GDM1 (cell line): Measurements from ENCODE around the gene FAM98A.
A peak's percentile ranks its signal among the peaks of the same experiment; 100 is the strongest.

Experiments used
- DNase-seq: peaks from one replicate; lab custom pipeline; 2025; lab: John Stamatoyannopoulos, UW

FAM98A gene

DNA sequence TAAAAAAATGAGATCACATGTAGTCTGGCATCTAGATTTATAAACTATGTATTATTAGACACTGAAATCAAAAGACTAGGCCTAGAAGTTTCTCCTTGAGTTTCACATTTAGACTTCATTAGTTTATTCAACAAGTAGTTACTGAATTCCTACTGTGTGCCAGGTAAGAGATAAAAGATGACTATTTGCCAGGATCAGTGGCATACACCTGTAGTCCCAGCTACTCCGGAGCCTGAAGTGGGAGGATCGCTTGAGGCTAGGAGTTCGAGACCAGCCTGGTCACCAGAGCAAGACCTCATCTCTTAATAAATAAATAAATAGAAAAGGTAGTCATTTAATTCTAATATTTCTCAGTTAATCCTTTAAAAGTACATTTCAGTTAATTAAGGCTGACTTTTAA lies 2.1 kb downstream of the FAM98A start:
- DNase-seq: no peak

- no peak for DNase-seq
These were observed 3.7 kb downstream of the FAM98A start for GRCh38 chr2:33595385-33595784.

DNA sequence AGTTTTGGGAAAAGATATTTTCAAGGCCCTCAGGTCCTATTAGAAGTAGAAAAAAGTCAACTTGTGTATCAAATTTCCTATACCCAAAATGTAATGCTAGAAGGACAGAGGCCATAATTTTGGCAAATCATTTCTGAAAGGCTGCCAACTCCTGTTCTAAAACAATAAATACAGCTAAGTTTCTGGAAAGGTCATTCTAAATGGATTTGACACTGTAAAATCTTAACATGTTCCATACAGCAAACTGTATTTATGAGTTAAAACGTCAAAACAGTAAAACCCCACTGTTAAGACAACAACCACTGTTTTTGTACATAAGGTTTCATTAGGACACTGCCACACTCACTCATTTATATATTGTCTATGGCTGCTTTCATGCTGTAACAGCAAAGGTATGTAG lies 9.7 kb downstream of the FAM98A start:
- DNase-seq: no peak

DNA sequence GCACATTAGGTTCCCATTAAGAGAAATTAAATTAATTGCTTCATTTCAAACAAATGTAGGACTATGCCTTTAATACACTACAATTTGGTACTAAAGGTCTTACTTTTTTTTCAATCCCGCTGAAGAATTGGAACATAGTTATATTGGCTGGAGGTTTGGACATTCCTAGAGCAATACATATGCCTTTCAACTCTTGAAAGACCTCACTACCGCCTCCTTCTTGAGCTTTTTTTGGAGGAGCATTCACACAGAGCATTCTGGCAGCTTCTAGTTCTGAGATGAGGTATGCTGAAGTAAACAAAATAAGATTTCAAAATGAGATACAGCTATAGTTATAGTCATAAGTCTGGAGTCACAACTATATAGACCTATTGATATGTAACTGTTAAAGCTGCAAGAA lies 10.9 kb downstream of the FAM98A start:
- DNase-seq: no peak

GRCh38 chr2:33586766-33587165 lies 12.3 kb downstream of the FAM98A start:
- no peak for DNase-seq

- DNase-seq: no peak
These were observed 15.7 kb downstream of the FAM98A start for GRCh38 chr2:33583194-33583938.

DNA sequence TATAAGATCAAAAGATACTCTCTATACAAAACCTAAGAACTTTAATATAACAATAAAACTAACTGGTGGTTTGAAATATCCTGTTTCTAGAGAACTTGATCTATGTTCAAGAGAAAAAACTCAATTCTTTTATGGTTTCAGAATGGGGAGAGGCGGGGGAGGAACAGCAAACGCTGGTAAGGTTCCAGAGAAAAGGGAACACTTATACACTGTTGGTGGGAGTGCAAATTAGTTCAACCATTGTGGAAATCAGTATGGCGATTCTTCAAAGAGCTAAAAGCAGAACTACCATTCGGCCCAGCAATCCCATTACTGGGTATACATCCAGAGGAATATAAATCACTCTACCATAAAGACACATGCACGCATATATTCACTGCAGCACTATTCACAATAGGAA lies 17.2 kb downstream of the FAM98A start:
- DNase-seq: peak; percentile 21

DNA sequence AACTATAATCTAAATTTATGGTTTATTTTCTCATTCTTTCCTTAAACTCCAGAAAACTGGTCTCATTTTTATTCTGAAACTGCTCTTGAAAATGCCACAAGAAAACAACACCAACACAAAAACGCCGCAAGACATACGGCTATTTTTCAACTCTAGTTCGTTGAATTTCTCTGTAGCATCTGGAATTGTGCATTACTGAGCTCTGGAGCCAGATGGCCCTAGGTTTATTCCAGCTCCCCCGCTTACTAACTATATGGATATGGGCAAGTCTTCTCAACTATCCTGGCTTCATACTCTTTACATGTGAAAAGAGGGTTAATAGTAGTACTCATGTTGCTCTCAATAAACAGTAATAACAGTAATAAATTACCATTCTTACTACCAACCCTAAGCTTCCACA lies 19.9 kb downstream of the FAM98A start:
- DNase-seq: no peak

- no peak for DNase-seq
These were observed 21.4 kb downstream of the FAM98A start for GRCh38 chr2:33577668-33578067.

GRCh38 chr2:33577084-33577483 lies 22.0 kb downstream of the FAM98A start:
- no peak for DNase-seq

- no peak for DNase-seq
These were observed 25.4 kb downstream of the FAM98A start for GRCh38 chr2:33573657-33574056.

- DNase-seq: no peak
These were observed 28.4 kb downstream of the FAM98A start for GRCh38 chr2:33570681-33571080.

DNA sequence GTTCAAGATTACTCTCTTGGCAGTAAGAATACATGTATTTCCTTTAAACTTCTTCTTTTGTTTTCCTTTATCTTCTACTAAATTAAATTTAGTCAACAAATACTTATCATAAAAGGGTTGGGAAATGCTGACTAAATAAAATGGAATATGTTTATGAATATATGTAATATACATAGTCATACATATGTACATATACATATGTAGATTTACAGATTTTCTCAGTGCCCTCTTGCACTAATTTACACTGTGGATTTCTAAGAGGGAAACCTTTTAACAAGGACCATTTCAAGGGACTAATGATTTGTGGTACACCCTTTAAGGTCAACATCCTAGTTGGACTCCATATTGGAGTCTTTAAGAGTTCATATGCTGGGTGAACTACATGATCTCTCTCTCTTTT lies 37.2 kb downstream of the FAM98A start:
- no peak for DNase-seq

DNA sequence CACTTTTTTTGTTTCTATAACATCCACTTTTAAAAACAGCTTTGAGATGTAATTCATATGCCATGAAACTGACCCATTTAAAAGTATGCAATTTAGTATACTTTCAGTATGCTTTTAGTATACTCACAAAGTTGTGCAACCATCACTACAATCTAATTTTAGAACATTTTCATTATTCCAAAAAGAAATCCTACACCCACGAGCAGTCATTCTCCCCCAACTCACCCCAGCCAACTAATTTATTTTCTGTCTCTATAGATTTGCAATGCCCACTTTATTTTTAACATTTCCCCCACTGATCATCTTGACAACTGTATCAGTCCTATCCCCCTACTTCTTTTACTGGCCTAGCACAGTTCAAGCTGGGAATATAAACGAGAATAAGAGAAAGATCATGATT lies 39.1 kb downstream of the FAM98A start:
- DNase-seq: no peak

GRCh38 chr2:33559328-33559727 lies 39.8 kb downstream of the FAM98A start:
- DNase-seq: no peak

DNA sequence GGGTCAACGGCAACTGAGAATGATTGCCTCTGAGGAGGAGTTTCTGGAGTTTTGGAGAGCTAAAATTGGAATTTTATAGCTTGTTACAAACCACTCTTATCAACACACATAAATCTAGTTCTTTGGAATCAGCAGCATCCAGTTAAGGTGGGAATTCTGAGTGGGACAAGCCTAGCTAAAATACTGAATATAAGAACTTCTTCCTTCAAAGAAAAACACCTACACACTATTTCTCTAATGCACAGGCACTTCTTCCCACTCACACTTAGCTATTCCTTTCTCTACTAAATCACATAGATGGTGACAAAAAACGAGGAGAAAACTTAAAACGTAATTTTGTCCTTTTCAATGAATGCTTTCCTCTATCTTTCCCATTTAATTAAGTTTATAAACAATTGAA lies 43.4 kb downstream of the FAM98A start:
- no peak for DNase-seq

DNA sequence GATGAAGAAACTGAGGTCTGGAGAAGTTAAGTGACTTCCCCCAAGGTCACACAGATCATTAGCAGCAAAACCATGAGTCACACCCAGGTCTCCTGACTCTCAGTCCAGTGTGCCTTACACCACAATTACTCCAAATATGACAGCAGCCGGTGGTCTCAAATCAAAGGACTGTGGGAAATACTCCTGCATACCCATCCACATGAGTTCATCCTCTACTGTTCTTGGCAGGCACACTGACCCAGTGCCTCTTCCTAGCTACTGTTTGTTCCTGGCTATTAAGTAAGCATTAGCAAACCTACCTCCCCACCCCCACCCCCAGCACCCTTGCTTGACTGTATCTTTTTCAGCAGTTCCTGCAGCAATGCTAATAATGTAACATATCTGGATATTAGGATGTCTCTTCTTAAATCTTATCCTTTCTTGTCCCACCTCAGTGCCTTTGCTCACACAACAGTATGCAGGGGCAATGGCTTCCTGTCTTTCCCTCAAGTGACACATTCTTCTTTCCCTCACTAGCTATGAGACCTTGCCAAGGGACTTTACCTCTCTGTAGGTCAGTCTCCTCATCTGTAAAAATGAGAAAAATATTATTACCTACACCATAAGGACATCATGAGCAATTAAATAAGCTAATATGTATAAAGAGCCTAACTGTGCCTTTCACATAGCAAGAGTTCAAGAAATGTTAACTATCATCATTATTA lies 46.2 kb downstream of the FAM98A start:
- no peak for DNase-seq

GRCh38 chr2:33550206-33550605 lies 48.9 kb downstream of the FAM98A start:
- DNase-seq: no peak

- no peak for DNase-seq
These were observed 57.9 kb downstream of the FAM98A start for GRCh38 chr2:33541243-33541642.

- DNase-seq: no peak
These were observed 63.7 kb downstream of the FAM98A start for GRCh38 chr2:33535421-33535820.
